LNCaP clone FGC (cell line): ENCODE results near the gene MICAL2.
A peak's percentile ranks its signal among the peaks of the same experiment; 100 is the strongest.

ENCODE experiments used
- DNase-seq: peaks from one replicate; pipeline ENCODE4 v3.0.0-alpha.2; 2011; ENCODE audit warnings: low read depth
- H3K4me3 ChIP-seq: 2 replicates; pipeline ENCODE4 v1.5.1; 2011; ENCODE audit warnings: mild to moderate bottlenecking, low read depth, low read length, control low read depth
- CTCF ChIP-seq: IDR thresholded peaks from 2 replicates; pipeline ENCODE4 v1.5.1; 2012; ENCODE audit warnings: mild to moderate bottlenecking; ENCODE audit not compliant: control insufficient read depth, insufficient read depth; ENCODE audit errors: extremely low read depth

Gene MICAL2

GRCh38 chr11:12087075-12088004 is 23.1 kb upstream of the MICAL2 start:
- no peak overlapping the region for H3K4me3 ChIP-seq
- TF ChIP-seq CTCF: no peak
- no peak for DNase-seq

- no peak for DNase-seq
- H3K4me3 ChIP-seq: no peak overlapping the region
- peak; percentile 16 for TF ChIP-seq CTCF
These were observed 22.3 kb upstream of the MICAL2 start for GRCh38 chr11:12088047-12088481.

GRCh38 chr11:12088531-12088930 is 21.9 kb upstream of the MICAL2 start:
- TF ChIP-seq CTCF: no peak
- no peak overlapping the region for H3K4me3 ChIP-seq
- DNase-seq: no peak

- H3K4me3 ChIP-seq: no peak overlapping the region
- TF ChIP-seq CTCF: no peak
- DNase-seq: no peak
These were observed 21.3 kb upstream of the MICAL2 start for GRCh38 chr11:12089041-12089440.

GRCh38 chr11:12089473-12089872 is 20.9 kb upstream of the MICAL2 start:
- H3K4me3 ChIP-seq: no peak overlapping the region
- DNase-seq: no peak
- no peak for TF ChIP-seq CTCF

GRCh38 chr11:12090061-12090591 is 20.3 kb upstream of the MICAL2 start:
- no peak for DNase-seq
- TF ChIP-seq CTCF: no peak
- H3K4me3 ChIP-seq: no peak overlapping the region

GRCh38 chr11:12090761-12091258 is 19.6 kb upstream of the MICAL2 start:
- no peak for DNase-seq
- no peak overlapping the region for H3K4me3 ChIP-seq
- no peak for TF ChIP-seq CTCF
